Spinal cord (tissue), 10 donors: ENCODE results near the gene ATP9B. TPM values are rescaled to one million over a fixed set of nuclear protein-coding genes. Genes with fewer than 3 reads are reported as not detected.

ENCODE experiments used
- DNase-seq, 6 donors: peaks; one replicate each; pipeline versions ENCODE4 v3.0.0 to v3.0.0-alpha.2; 2013 to 2015; ENCODE audit warnings: low spot score in 6 of 6, low read depth in 4 of 6
- H3K27ac ChIP-seq: one replicate; pipeline ENCODE4 v1.5.1; 2013; ENCODE audit warnings: low read depth, low read length, control low read depth
- H3K27me3 ChIP-seq: one replicate; pipeline ENCODE4 v1.6.1; 2013; ENCODE audit warnings: low read length; ENCODE audit not compliant: control insufficient read depth, insufficient read depth
- H3K36me3 ChIP-seq: one replicate; pipeline ENCODE4 v1.6.1; 2013; ENCODE audit warnings: low read length; ENCODE audit not compliant: control insufficient read depth, insufficient read depth
- H3K4me1 ChIP-seq: one replicate; pipeline ENCODE4 v1.6.1; 2013; ENCODE audit warnings: low read length; ENCODE audit not compliant: control insufficient read depth, insufficient read depth
- H3K4me3 ChIP-seq: one replicate; pipeline ENCODE4 v1.5.1; 2013; ENCODE audit warnings: low read depth, low read length, control low read depth
- H3K9me3 ChIP-seq: one replicate; pipeline ENCODE4 v1.6.1; 2013; ENCODE audit warnings: low read length; ENCODE audit not compliant: control insufficient read depth, insufficient read depth
- WGBS: methylation state at CpG from one replicate; pipeline ENCODE4 v1.1.5; 2013; ENCODE audit warnings: missing lambda C conversion rate; ENCODE audit not compliant: insufficient coverage; 5-methylcytosine and 5-hydroxymethylcytosine counted together
- polyA plus RNA-seq, 2 donors: library from polyadenylated mRNA; unstranded; fragments of 120-200 nt; gene quantifications; one replicate each; pipeline ENCODE4 v1.2.1, GENCODE V29; 2013; ENCODE audit not compliant: insufficient read length in 2 of 2
- total RNA-seq, 2 donors: library from RNA; depleted of rRNA in 1 of 2; stranded (reverse); fragments of 120-200 nt in 1 of 2; fragments of >200 nt in 1 of 2; gene quantifications; one replicate each; pipeline versions ENCODE4 v1.2.3 to v1.2.4, GENCODE V29; 2013 to 2014
- donor health status: healthy.

Gene ATP9B
- total and polyA plus RNA-seq, 4 donors = 19.5 to 72.7 (median 35.6) TPM

- H3K36me3 ChIP-seq = peaks cover 11% of the 10 kb centered on the region
- H3K27ac ChIP-seq = peak overlapping the region; percentile 52
- no peak overlapping the region for H3K4me3 ChIP-seq
- peaks cover 65% of the 10 kb centered on the region for H3K4me1 ChIP-seq
- peaks cover 18% of the 10 kb centered on the region for H3K27me3 ChIP-seq
- DNase-seq = peak in 2 of 6 donors; percentile 74 to 86
- H3K9me3 ChIP-seq = no peaks in the 10 kb centered on the region
- WGBS = 19% methylated on average over 25 of the region's 27 CpGs
These were observed 334.0 kb downstream of the ATP9B start for GRCh38 chr18:79402977-79403722.

GRCh38 chr18:79403723-79404566 lies 334.8 kb downstream of the ATP9B start:
- H3K36me3 ChIP-seq = peaks cover 11% of the 10 kb centered on the region
- DNase-seq = peak in 1 of 6 donors; percentile 51
- H3K4me1 ChIP-seq = peaks cover 60% of the 10 kb centered on the region
- 54% methylated on average over 22 of the region's 31 CpGs for WGBS
- H3K27ac ChIP-seq = peak overlapping the region; percentile 48
- no peaks in the 10 kb centered on the region for H3K9me3 ChIP-seq
- H3K4me3 ChIP-seq = no peak overlapping the region
- H3K27me3 ChIP-seq = peaks cover 12% of the 10 kb centered on the region

GRCh38 chr18:79404567-79404910 lies 335.3 kb downstream of the ATP9B start:
- peaks cover 11% of the 10 kb centered on the region for H3K36me3 ChIP-seq
- DNase-seq = no peak
- H3K27ac ChIP-seq = no peak overlapping the region
- peaks cover 55% of the 10 kb centered on the region for H3K4me1 ChIP-seq
- no peak overlapping the region for H3K4me3 ChIP-seq
- peaks cover 6% of the 10 kb centered on the region for H3K27me3 ChIP-seq
- no peaks in the 10 kb centered on the region for H3K9me3 ChIP-seq
- 96% methylated on average over 12 of the region's 12 CpGs for WGBS

GRCh38 chr18:79405019-79405780 lies 336.0 kb downstream of the ATP9B start:
- H3K9me3 ChIP-seq = no peaks in the 10 kb centered on the region
- no peak for DNase-seq
- H3K27ac ChIP-seq = no peak overlapping the region
- WGBS = 76% methylated on average over 12 of the region's 23 CpGs
- no peak overlapping the region for H3K4me3 ChIP-seq
- H3K4me1 ChIP-seq = peaks cover 51% of the 10 kb centered on the region
- peaks cover 15% of the 10 kb centered on the region for H3K36me3 ChIP-seq
- H3K27me3 ChIP-seq = peaks cover 3% of the 10 kb centered on the region

GRCh38 chr18:79405781-79406575 lies 336.8 kb downstream of the ATP9B start:
- H3K27ac ChIP-seq = no peak overlapping the region
- no peak for DNase-seq
- WGBS = 76% methylated on average over 25 of the region's 27 CpGs
- peaks cover 2% of the 10 kb centered on the region for H3K27me3 ChIP-seq
- peaks cover 50% of the 10 kb centered on the region for H3K4me1 ChIP-seq
- H3K36me3 ChIP-seq = peaks cover 22% of the 10 kb centered on the region
- H3K9me3 ChIP-seq = no peaks in the 10 kb centered on the region
- H3K4me3 ChIP-seq = no peak overlapping the region

- Histone ChIP-seq H3K4me1 (peaks cover 45% of the 10 kb centered on the region), H3K27me3 (no peaks in the 10 kb centered on the region), H3K36me3 (peaks cover 23% of the 10 kb centered on the region), H3K27ac (no peak overlapping the region), H3K9me3 (no peaks in the 10 kb centered on the region), H3K4me3 (no peak overlapping the region)
- 95% methylated on average over 30 of the region's 30 CpGs for WGBS
- DNase-seq = no peak
These were observed 337.5 kb downstream of the ATP9B start for GRCh38 chr18:79406708-79407107.

- H3K9me3 ChIP-seq = no peaks in the 10 kb centered on the region
- no peak for DNase-seq
- peaks cover 27% of the 10 kb centered on the region for H3K4me1 ChIP-seq
- 92% methylated on average over 3 of the region's 3 CpGs for WGBS
- no peak overlapping the region for H3K27ac ChIP-seq
- H3K27me3 ChIP-seq = no peaks in the 10 kb centered on the region
- peaks cover 28% of the 10 kb centered on the region for H3K36me3 ChIP-seq
- no peak overlapping the region for H3K4me3 ChIP-seq
These were observed 340.1 kb downstream of the ATP9B start for GRCh38 chr18:79409313-79409712.

- Histone ChIP-seq H3K27ac (no peak overlapping the region), H3K4me1 (peaks cover 18% of the 10 kb centered on the region), H3K36me3 (peaks cover 28% of the 10 kb centered on the region), H3K9me3 (no peaks in the 10 kb centered on the region), H3K27me3 (no peaks in the 10 kb centered on the region), H3K4me3 (no peak overlapping the region)
- no peak for DNase-seq
- WGBS = 97% methylated on average over 30 of the region's 30 CpGs
These were observed 341.0 kb downstream of the ATP9B start for GRCh38 chr18:79410171-79410641.
